SJCRH30 (cell line): ENCODE measurements around the gene PLXDC2. TPM values are rescaled to one million over a fixed set of nuclear protein-coding genes. Genes with fewer than 3 reads are reported as not detected.

Source experiments
- DNase-seq, 2 experiments: peaks; one replicate each; pipeline ENCODE4 v3.0.0-alpha.2; 2015 to 2020
- H3K27ac ChIP-seq: fragments of 250-450 bp; sonication (Bioruptor Pico); 2 replicates; pipeline ENCODE4 v1.5.1; 2020; ENCODE audit warnings: mild to moderate bottlenecking, moderate library complexity
- H3K27me3 ChIP-seq: fragments of 250-450 bp; sonication (Bioruptor Pico); 2 replicates; pipeline ENCODE4 v1.5.1; 2020; ENCODE audit warnings: mild to moderate bottlenecking, moderate library complexity
- H3K36me3 ChIP-seq: fragments of 250-450 bp; sonication (Bioruptor Pico); 2 replicates; pipeline ENCODE4 v1.5.1; 2020; ENCODE audit warnings: mild to moderate bottlenecking, moderate library complexity
- H3K4me1 ChIP-seq: fragments of 250-450 bp; sonication (Bioruptor Pico); 2 replicates; pipeline ENCODE4 v1.5.1; 2020; ENCODE audit warnings: mild to moderate bottlenecking, moderate library complexity
- H3K4me3 ChIP-seq: fragments of 250-450 bp; sonication (Bioruptor Pico); 2 replicates; pipeline ENCODE4 v1.5.1; 2020; ENCODE audit warnings: mild to moderate bottlenecking, moderate library complexity
- H3K9me3 ChIP-seq: fragments of 250-450 bp; sonication (Bioruptor Pico); replicated peaks from 2 replicates; pipeline ENCODE4 v1.5.1; 2020; ENCODE audit warnings: mild to moderate bottlenecking, moderate library complexity
- total RNA-seq: library from RNA; depleted of rRNA; stranded (reverse); fragments of >200 nt; shearing (Covaris generic); gene quantifications from 2 replicates; pipeline ENCODE4 v1.2.3, GENCODE V29; 2014

PLXDC2 gene
- total RNA-seq, 1 experiment from 2014 or later = 11.4 TPM

DNA sequence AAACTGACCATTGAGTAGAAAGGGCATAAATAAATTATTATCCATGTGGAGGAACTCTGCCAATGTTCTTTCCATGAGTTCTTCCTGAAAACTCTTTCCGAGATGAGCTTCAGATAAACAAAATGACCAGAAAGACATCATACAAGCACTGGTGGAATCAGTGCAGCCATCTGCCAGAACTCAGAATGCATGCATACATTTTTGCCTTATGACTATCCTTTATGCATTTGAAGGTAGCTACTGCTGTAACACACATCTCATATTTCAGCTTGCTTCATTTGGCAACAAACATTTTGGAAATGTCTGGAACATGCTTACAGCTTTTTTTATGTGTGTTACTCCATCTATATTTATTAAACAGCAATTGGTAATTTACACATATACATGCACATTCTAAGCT lies 448.9 kb downstream of the PLXDC2 start:
- H3K4me1 ChIP-seq = no peaks in the 10 kb centered on the region
- no peak for DNase-seq
- H3K27ac ChIP-seq = no peak overlapping the region
- H3K27me3 ChIP-seq = no peaks in the 10 kb centered on the region
- H3K36me3 ChIP-seq = no peaks in the 10 kb centered on the region
- no peaks in the 10 kb centered on the region for H3K9me3 ChIP-seq
- no peak overlapping the region for H3K4me3 ChIP-seq

DNA sequence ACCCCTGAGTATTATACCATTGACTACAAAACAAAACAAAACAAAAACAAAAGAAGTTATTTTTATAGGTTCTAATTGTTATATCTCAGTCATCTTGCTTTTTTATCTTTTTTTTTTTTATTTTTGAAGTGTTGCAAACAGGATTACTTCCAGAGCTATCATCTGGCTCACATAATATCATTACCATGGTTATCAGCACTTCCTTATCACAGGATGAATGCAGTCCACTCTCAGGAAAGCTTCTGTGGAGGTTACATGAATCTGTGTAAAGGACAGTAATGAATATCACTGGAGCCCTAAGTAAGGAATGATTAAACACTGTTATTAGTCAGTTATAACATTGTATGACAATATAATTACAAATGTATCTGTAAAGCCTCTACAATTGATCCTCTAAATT lies 451.5 kb downstream of the PLXDC2 start:
- no peak overlapping the region for H3K4me3 ChIP-seq
- H3K36me3 ChIP-seq = no peaks in the 10 kb centered on the region
- H3K9me3 ChIP-seq = no peaks in the 10 kb centered on the region
- H3K27ac ChIP-seq = no peak overlapping the region
- H3K27me3 ChIP-seq = no peaks in the 10 kb centered on the region
- no peak for DNase-seq
- H3K4me1 ChIP-seq = no peaks in the 10 kb centered on the region

DNA sequence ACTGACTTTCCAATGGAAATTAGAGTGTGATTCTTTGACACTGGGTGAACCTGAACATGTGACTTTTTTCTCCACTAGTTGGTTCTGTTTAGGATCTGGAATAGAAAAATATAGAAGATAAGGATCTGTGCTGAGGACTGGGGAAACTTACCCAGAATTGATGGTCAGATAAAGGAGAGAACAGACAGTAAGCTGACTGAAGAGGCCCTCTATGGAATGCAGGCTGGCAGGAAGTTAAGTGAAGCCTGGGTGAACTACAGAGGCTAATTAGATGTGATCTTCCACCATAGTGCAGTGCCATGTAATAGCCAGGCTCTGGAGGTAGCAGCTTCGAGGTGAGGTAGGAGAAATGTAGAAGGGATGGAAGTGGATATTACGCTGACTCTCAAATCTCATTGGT lies 455.3 kb downstream of the PLXDC2 start:
- H3K4me3 ChIP-seq = no peak overlapping the region
- H3K9me3 ChIP-seq = no peaks in the 10 kb centered on the region
- no peaks in the 10 kb centered on the region for H3K4me1 ChIP-seq
- no peaks in the 10 kb centered on the region for H3K36me3 ChIP-seq
- H3K27ac ChIP-seq = no peak overlapping the region
- DNase-seq = no peak
- H3K27me3 ChIP-seq = no peaks in the 10 kb centered on the region

DNA sequence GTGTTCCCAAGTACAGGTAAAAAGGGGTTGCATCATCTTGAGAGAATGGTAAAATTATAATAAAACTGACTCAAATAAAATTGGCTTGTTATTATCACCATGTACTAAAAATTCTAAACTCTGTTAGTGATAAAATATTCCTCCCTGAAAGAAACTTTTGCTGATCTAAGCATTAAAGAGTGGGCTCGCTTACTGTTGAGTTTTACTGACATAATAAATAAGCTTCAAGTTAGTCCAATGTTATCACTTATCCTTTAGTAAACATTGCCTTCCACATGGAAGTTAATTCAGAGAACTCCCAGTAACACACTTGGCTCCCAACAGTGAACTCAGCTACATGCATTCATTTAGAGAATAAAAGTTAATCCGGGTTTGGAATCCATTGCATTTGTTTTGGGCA lies 456.4 kb downstream of the PLXDC2 start:
- no peak overlapping the region for H3K27ac ChIP-seq
- no peaks in the 10 kb centered on the region for H3K9me3 ChIP-seq
- H3K36me3 ChIP-seq = no peaks in the 10 kb centered on the region
- H3K27me3 ChIP-seq = no peaks in the 10 kb centered on the region
- DNase-seq = no peak
- no peak overlapping the region for H3K4me3 ChIP-seq
- no peaks in the 10 kb centered on the region for H3K4me1 ChIP-seq

DNA sequence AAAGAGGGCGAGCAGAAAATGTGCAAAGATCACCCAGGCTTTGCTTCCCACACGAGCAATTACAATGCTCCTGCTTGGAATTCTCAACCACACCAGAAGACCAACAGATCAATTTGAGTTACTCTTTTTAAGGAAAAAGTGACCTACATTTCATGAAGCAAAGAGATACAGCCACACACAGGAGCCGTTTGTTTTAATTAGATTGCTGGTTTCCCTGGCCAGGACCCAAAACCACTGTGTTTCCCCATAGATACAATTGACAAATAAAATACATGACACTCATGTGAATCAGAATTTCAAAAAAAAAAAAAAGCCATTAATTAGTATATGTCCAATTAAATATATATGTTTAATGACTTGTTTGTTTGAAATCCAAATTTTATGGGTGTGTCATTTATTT lies 458.3 kb downstream of the PLXDC2 start:
- no peak for DNase-seq
- Histone ChIP-seq H3K4me3 (no peak overlapping the region), H3K27ac (no peak overlapping the region), H3K27me3 (no peaks in the 10 kb centered on the region), H3K4me1 (no peaks in the 10 kb centered on the region), H3K9me3 (no peaks in the 10 kb centered on the region), H3K36me3 (no peaks in the 10 kb centered on the region)

DNA sequence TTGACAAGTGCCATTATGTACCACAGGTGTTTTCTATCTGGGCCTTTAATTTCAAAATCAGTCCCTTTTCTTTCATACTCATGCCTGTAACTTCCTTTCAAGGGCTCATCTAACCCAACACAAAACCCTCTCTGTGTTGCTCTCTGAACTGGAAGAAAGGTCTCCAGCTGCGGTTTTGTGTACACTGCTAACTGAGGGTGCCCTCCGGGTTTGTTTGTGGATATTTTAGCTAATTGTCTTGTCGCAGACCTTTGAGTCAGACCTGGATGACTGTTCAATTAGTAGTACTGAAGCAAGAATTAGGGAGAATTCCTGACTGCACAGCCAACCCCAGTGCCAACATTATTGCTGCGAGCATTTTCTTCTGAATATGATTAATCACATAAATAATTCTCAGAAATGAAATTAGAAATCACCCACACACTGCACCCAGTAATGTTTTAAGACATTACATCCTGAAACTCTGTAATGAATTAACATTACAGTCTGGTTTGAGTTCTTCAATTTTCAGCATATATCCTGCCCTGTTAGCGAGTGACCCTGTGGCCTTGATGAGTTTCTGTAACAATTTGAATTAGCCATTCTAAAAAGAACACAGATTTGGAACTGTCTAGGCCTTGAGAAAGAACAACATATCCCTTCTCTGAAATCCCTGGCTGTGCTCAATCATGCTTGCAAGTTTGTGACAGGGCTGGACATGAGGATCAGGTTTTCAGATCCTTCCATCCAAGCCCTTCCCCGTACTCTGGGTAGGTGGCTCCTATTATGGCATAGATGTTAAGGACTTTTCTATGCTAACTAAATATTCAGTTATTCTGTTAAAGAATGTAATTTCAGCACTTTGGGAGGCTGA lies 460.1 kb downstream of the PLXDC2 start:
- no peaks in the 10 kb centered on the region for H3K27me3 ChIP-seq
- no peaks in the 10 kb centered on the region for H3K36me3 ChIP-seq
- H3K4me1 ChIP-seq = no peaks in the 10 kb centered on the region
- no peak overlapping the region for H3K27ac ChIP-seq
- DNase-seq = peak; percentile 8 to 51
- no peaks in the 10 kb centered on the region for H3K9me3 ChIP-seq
- no peak overlapping the region for H3K4me3 ChIP-seq

DNA sequence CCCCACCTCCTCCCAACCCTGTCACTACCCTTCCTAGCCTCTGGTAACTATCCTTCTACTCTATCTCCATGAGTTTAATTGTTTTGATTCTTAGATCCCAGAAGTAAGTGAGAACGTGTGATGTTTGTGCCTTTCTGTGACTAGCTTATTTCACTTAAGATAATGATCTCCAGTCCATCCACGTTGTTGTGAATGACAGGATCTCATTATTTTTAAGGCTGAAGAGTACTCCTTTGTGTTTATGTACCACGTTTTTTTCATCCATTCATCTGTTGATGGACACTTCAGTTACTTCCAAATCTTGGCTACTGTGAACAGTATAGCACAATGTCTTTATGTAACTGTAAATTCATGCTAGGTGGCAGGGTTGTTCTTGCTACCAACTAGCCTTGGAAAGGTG lies 461.6 kb downstream of the PLXDC2 start:
- no peak overlapping the region for H3K27ac ChIP-seq
- no peaks in the 10 kb centered on the region for H3K27me3 ChIP-seq
- no peaks in the 10 kb centered on the region for H3K9me3 ChIP-seq
- H3K4me1 ChIP-seq = no peaks in the 10 kb centered on the region
- DNase-seq = no peak
- no peaks in the 10 kb centered on the region for H3K36me3 ChIP-seq
- no peak overlapping the region for H3K4me3 ChIP-seq

DNA sequence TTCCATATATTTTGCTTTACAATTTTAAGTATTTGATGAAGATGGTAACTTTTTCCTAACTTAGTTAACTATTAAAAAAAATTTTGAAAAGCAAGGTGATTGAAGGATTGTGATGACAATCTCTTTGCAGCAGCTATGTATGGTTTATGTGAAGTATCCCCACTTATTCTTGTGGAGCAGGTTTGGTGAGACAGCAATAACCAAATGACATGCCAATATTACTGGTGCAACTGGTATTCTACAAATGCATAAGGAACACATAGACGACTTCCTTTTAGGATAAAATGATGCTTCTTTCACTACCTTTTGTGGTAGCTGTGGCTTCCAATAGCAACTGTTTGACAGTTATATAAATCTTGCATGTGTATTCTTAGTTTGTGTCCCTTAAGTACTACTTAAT lies 465.3 kb downstream of the PLXDC2 start:
- H3K27me3 ChIP-seq = no peaks in the 10 kb centered on the region
- H3K4me1 ChIP-seq = no peaks in the 10 kb centered on the region
- no peak overlapping the region for H3K27ac ChIP-seq
- H3K36me3 ChIP-seq = no peaks in the 10 kb centered on the region
- H3K4me3 ChIP-seq = no peak overlapping the region
- DNase-seq = no peak
- no peaks in the 10 kb centered on the region for H3K9me3 ChIP-seq

DNA sequence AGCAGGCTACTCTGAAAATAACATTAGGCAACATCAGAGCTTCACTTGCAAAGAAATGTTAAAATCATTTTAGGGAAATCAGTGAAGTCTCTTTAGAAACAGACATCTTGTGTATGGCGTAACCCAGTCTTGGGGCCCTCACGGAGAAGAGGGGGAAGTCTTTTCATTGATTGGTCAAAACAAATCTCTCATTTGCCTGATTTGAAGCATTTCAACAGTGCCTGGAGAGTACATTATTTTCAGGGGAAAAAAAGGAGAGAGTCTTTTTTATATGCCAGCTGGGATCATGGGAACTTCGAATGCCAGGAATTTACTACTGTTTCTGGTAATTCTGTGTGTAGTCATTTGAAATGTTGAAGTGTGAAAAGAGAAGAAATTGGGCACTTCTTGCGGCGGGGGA lies 471.4 kb downstream of the PLXDC2 start:
- Histone ChIP-seq H3K4me3 (no peak overlapping the region), H3K27ac (no peak overlapping the region), H3K4me1 (no peaks in the 10 kb centered on the region), H3K9me3 (no peaks in the 10 kb centered on the region), H3K27me3 (no peaks in the 10 kb centered on the region), H3K36me3 (no peaks in the 10 kb centered on the region)
- no peak for DNase-seq

DNA sequence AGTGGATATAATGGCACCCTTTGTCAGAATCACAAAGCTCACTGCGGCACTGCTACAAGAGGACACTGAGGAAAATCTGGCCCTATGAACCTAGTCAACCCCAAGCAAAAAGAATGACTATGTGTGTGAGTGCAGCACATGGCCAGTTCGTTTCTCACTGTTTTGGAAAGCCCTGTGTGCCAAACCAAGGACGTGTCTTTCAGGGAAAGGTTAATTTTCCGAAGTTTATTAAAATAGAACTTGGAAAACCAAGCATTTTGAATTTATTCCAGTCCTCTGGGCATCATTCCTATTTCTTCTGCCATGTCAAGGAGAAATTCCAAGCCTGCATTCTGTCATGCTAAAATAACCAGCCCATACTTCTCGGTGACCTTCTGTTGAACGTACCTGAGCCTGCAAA lies 471.8 kb downstream of the PLXDC2 start:
- Histone ChIP-seq H3K27me3 (no peaks in the 10 kb centered on the region), H3K4me3 (no peak overlapping the region), H3K4me1 (no peaks in the 10 kb centered on the region), H3K27ac (no peak overlapping the region), H3K9me3 (no peaks in the 10 kb centered on the region), H3K36me3 (no peaks in the 10 kb centered on the region)
- no peak for DNase-seq

DNA sequence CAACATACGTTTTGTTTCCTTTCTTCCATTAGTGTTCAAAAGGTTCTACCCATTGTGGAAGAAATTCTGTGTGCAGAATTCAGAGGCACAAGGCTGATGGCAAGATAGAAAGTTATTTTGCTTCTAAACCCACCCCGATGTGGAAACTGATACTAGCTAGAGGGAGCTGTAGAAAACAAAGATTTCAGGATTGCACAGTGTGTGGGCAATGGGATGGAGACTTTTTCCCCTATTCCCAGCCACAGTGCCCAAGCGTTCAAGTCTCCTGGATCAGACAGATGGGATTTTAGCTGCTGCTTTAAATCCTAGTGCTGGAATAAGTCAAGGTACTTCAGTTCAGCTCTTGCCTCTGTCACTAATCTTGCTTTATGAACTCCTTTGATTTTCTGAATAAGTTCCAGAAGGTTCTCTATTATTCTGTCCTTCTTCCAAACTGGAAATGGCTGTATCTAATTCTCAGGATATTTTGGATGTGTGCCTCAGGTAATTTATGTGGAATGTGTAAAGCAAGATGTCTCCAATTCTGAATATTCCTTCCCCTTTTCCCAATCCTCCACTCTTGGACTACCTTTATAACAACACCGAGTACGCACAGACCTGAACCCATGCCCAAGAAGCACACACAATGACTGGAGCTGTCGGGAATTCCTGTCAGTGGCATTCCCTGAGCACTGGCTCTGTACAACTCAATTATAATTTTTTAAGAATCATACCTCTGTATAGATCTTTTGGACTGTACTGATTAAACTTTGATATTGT lies 473.0 kb downstream of the PLXDC2 start:
- no peak overlapping the region for H3K27ac ChIP-seq
- no peaks in the 10 kb centered on the region for H3K36me3 ChIP-seq
- DNase-seq = no peak
- H3K27me3 ChIP-seq = no peaks in the 10 kb centered on the region
- H3K4me1 ChIP-seq = no peaks in the 10 kb centered on the region
- H3K4me3 ChIP-seq = no peak overlapping the region
- no peaks in the 10 kb centered on the region for H3K9me3 ChIP-seq

DNA sequence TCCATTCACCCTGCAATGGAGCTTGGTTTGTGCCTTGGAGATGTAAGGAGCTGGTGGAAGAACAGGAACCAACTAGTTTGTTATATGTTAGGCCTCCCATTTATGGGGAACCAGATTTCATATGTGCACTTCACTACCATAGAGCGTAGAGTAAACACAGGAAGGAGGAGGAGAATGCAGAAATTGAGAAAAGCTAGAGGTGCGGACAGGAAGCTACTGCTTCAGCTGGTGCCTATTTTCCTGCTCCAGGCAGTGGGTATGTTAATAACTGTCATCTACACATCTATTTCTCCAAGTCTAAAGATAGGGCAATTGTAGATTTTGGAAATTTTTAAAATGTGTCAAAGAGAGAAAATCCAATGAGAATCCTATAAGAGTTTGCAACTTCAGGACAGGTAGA lies 482.2 kb downstream of the PLXDC2 start:
- Histone ChIP-seq H3K4me3 (no peak overlapping the region), H3K36me3 (no peaks in the 10 kb centered on the region), H3K27me3 (no peaks in the 10 kb centered on the region), H3K9me3 (no peaks in the 10 kb centered on the region), H3K27ac (no peak overlapping the region), H3K4me1 (no peaks in the 10 kb centered on the region)
- DNase-seq = no peak

DNA sequence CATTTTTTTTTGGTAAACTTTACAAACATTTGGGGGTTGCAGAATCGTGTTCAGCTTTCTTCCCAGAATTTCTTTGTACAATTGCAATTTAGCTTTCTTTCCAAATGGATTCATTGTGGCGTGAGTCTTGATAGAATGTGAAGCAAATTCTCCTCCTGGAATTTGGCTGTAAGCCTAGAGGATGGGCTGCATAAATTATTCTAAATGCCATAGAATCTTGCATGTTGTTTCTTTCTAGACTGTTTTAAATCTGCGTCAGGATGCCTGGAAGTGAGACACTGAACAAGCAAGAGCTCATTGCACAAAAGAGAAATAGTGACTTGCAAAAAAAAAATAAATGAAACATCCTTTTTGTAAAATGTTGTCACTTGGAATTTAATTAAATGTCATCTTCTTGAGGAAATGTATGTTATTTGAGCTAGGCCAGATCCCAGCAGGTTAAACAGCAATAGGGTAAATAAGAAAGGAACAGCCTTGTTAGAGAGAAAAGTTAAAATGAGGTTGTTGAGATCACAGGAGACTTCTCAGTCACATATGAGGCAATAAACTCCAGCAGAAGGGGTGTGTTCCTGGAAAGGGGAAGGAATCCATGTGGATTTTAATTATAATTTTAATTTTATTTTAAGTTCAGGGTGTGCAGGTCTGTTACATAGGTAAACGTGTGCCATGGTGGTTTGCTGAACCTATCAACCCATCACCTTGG lies 483.0 kb downstream of the PLXDC2 start:
- no peaks in the 10 kb centered on the region for H3K36me3 ChIP-seq
- H3K27me3 ChIP-seq = no peaks in the 10 kb centered on the region
- no peak overlapping the region for H3K27ac ChIP-seq
- no peaks in the 10 kb centered on the region for H3K4me1 ChIP-seq
- DNase-seq = no peak
- H3K4me3 ChIP-seq = no peak overlapping the region
- no peaks in the 10 kb centered on the region for H3K9me3 ChIP-seq

DNA sequence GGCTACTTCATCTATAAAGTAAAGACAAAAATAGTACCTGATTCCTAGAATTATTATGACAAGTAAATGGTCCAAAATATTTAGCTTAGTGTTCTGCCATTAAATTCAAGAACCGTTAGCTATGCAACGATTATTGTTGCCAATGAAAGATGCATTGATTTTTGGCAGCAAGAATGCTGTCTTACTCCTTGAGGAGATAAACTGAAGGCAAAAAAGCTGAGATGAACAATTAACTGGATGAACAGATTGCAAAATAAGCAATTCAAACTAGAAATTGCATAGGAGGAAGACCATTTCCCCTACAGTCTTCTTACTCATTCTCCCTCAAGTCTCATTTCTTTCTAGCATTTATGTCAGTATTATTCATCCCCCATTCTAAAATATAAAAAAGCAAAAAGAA lies 484.5 kb downstream of the PLXDC2 start:
- no peak for DNase-seq
- Histone ChIP-seq H3K27ac (no peak overlapping the region), H3K9me3 (no peaks in the 10 kb centered on the region), H3K4me3 (no peak overlapping the region), H3K4me1 (no peaks in the 10 kb centered on the region), H3K27me3 (no peaks in the 10 kb centered on the region), H3K36me3 (no peaks in the 10 kb centered on the region)

DNA sequence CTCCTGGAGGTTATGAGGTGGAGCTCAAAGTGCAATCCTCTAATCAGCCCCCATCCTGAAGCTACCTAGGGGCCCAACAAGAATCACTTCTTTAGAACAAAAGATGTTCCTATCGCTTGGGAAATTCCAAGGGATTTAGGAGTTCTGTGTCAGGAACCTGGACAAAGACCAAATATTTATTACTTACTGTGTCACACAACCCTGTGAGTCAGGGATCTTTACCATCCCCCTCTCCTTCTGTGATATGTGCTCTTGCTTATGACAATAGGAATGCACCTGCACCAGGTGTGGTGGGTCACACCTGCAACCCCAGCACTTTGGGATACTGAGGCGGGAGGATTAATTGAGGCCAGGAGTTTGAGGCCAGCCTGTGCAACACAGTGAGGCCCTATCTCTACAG lies 485.8 kb downstream of the PLXDC2 start:
- no peak for DNase-seq

More for the DNA sequence above, 485.8 kb downstream of the PLXDC2 start:
- H3K4me3 ChIP-seq = no peak overlapping the region
- no peaks in the 10 kb centered on the region for H3K9me3 ChIP-seq
- H3K36me3 ChIP-seq = no peaks in the 10 kb centered on the region
- H3K27ac ChIP-seq = no peak overlapping the region
- H3K27me3 ChIP-seq = no peaks in the 10 kb centered on the region
- H3K4me1 ChIP-seq = no peaks in the 10 kb centered on the region
